KMS-11 (cell line): ENCODE results near the gene DLG1.

Experiments
- H2AFZ ChIP-seq: fragments of 200-600 bp; sonication (generic); 2 replicates; pipeline ENCODE4 v1.6.1; 2016; ENCODE audit warnings: antibody characterized with exemption, mixed run types, low read depth
- H3K27ac ChIP-seq: fragments of 200-600 bp; sonication (generic); 2 replicates; pipeline ENCODE4 v1.6.1; 2016; ENCODE audit warnings: mild to moderate bottlenecking, mixed run types
- H3K27me3 ChIP-seq: fragments of 200-600 bp; sonication (generic); 2 replicates; pipeline ENCODE4 v1.6.1; 2017; ENCODE audit warnings: mild to moderate bottlenecking, low read depth, mixed run types, moderate library complexity; ENCODE audit not compliant: insufficient read depth
- H3K36me3 ChIP-seq: fragments of 200-600 bp; sonication (generic); 2 replicates; pipeline ENCODE4 v1.6.1; 2017; ENCODE audit warnings: mild to moderate bottlenecking, mixed run types; ENCODE audit not compliant: insufficient read depth
- H3K4me1 ChIP-seq: fragments of 200-600 bp; sonication (generic); 2 replicates; pipeline ENCODE4 v1.6.1; 2016; ENCODE audit warnings: mild to moderate bottlenecking, low read depth, mixed run types; ENCODE audit not compliant: poor library complexity, severe bottlenecking
- H3K4me2 ChIP-seq: fragments of 200-600 bp; sonication (generic); 2 replicates; pipeline ENCODE4 v1.7.0; 2016; ENCODE audit warnings: mild to moderate bottlenecking, mixed run types
- H3K4me3 ChIP-seq: fragments of 200-600 bp; sonication (generic); IDR thresholded peaks from 2 replicates; pipeline ENCODE4 v1.6.1; 2017; ENCODE audit warnings: low read depth, low read length, mixed read lengths; ENCODE audit not compliant: insufficient read depth
- H3K79me2 ChIP-seq: fragments of 200-600 bp; sonication (generic); 2 replicates; pipeline ENCODE4 v1.6.1; 2016; ENCODE audit warnings: low read depth, mixed run types; ENCODE audit not compliant: insufficient read depth
- H3K9ac ChIP-seq: fragments of 200-600 bp; sonication (generic); 2 replicates; pipeline ENCODE4 v1.6.1; 2016; ENCODE audit warnings: mild to moderate bottlenecking, mixed run types
- H4K20me1 ChIP-seq: fragments of 200-600 bp; sonication (generic); 2 replicates; pipeline ENCODE4 v1.6.1; 2016; ENCODE audit warnings: mild to moderate bottlenecking, mixed run types; ENCODE audit not compliant: insufficient read depth
- CTCF ChIP-seq: fragments of 200-600 bp; sonication (generic); conservative IDR thresholded peaks from 2 replicates; pipeline ENCODE4 v1.6.1; 2017; ENCODE audit warnings: low read depth, mild to moderate bottlenecking, antibody characterized with exemption, low read length, moderate library complexity, mixed read lengths

DLG1 gene

GRCh38 chr3:197050511-197050910, 247.9 kb downstream of the DLG1 start:
- no peak overlapping the region for H3K27ac ChIP-seq
- H3K36me3 ChIP-seq, result no peaks in the 10 kb centered on the region
- no peak overlapping the region for H2AFZ ChIP-seq
- no peak overlapping the region for H3K4me3 ChIP-seq
- no peak overlapping the region for H3K9ac ChIP-seq
- H4K20me1 ChIP-seq, result no peaks in the 10 kb centered on the region
- no peak for TF ChIP-seq CTCF
- H3K4me2 ChIP-seq, result no peak overlapping the region
- H3K27me3 ChIP-seq, result no peaks in the 10 kb centered on the region
- no peaks in the 10 kb centered on the region for H3K79me2 ChIP-seq
- no peaks in the 10 kb centered on the region for H3K4me1 ChIP-seq

- no peak overlapping the region for H3K27ac ChIP-seq
- no peaks in the 10 kb centered on the region for H3K27me3 ChIP-seq
- no peak overlapping the region for H2AFZ ChIP-seq
- H3K36me3 ChIP-seq, result no peaks in the 10 kb centered on the region
- no peak overlapping the region for H3K4me3 ChIP-seq
- TF ChIP-seq CTCF, result no peak
- no peaks in the 10 kb centered on the region for H4K20me1 ChIP-seq
- H3K79me2 ChIP-seq, result no peaks in the 10 kb centered on the region
- H3K4me1 ChIP-seq, result no peaks in the 10 kb centered on the region
- H3K9ac ChIP-seq, result no peak overlapping the region
- H3K4me2 ChIP-seq, result no peak overlapping the region
Measured at GRCh38 chr3:197042539-197042938, 255.9 kb downstream of the DLG1 start.

GRCh38 chr3:197041875-197042488, 256.4 kb downstream of the DLG1 start:
- no peaks in the 10 kb centered on the region for H3K36me3 ChIP-seq
- H3K27me3 ChIP-seq, result no peaks in the 10 kb centered on the region
- H4K20me1 ChIP-seq, result no peaks in the 10 kb centered on the region
- no peak overlapping the region for H3K4me3 ChIP-seq
- H3K4me1 ChIP-seq, result no peaks in the 10 kb centered on the region
- no peak overlapping the region for H2AFZ ChIP-seq
- H3K9ac ChIP-seq, result no peak overlapping the region
- TF ChIP-seq CTCF, result no peak
- H3K79me2 ChIP-seq, result no peaks in the 10 kb centered on the region
- no peak overlapping the region for H3K27ac ChIP-seq
- H3K4me2 ChIP-seq, result no peak overlapping the region

GRCh38 chr3:197040658-197041057, 257.8 kb downstream of the DLG1 start:
- H3K27ac ChIP-seq, result no peak overlapping the region
- H3K9ac ChIP-seq, result no peak overlapping the region
- no peaks in the 10 kb centered on the region for H3K27me3 ChIP-seq
- no peak overlapping the region for H3K4me2 ChIP-seq
- no peaks in the 10 kb centered on the region for H3K36me3 ChIP-seq
- no peaks in the 10 kb centered on the region for H3K79me2 ChIP-seq
- H2AFZ ChIP-seq, result no peak overlapping the region
- H4K20me1 ChIP-seq, result no peaks in the 10 kb centered on the region
- H3K4me3 ChIP-seq, result no peak overlapping the region
- no peak for TF ChIP-seq CTCF
- no peaks in the 10 kb centered on the region for H3K4me1 ChIP-seq
